Activated CD4-positive, alpha-beta T cell treated with anti-CD3 and anti-CD28 coated beads, Interleukin-2, Interleukin-4, amounts not matched to agents 100 ng/mL and 50 ng/mL, durations not matched to agents 16 hours and 8 hours (primary cell): ENCODE measurements around the gene SLC15A2.
"Not testable (repeated sequence)": the region's sequence is repeated elsewhere in the genome, so short reads cannot be mapped to it uniquely, and the experiment has no call there.

Experiments used
- DNase-seq: peaks from one replicate; pipeline ENCODE4 v3.0.0-alpha.2; 2020; ENCODE audit warnings: low spot score

Gene SLC15A2

DNA sequence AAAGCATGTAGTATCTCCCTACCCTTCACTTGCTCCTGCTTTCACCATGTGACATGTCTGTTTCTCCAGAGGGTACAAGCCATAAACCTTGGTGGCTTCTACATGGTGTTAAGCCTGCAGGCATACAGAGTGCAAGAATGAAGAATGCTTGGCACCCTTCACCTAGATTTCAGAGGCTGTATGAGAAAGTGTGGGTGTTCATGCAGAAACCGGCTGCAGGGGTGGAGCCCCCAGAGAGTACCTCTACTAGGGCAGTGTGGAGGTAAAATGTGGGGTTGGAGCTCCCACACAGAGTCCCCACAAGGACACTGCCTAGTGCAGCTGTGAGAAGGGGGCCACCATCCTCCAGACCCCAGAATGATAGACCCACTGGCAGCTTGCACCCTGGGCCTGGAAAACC is 32.2 kb downstream of the SLC15A2 start:
- no peak for DNase-seq

DNA sequence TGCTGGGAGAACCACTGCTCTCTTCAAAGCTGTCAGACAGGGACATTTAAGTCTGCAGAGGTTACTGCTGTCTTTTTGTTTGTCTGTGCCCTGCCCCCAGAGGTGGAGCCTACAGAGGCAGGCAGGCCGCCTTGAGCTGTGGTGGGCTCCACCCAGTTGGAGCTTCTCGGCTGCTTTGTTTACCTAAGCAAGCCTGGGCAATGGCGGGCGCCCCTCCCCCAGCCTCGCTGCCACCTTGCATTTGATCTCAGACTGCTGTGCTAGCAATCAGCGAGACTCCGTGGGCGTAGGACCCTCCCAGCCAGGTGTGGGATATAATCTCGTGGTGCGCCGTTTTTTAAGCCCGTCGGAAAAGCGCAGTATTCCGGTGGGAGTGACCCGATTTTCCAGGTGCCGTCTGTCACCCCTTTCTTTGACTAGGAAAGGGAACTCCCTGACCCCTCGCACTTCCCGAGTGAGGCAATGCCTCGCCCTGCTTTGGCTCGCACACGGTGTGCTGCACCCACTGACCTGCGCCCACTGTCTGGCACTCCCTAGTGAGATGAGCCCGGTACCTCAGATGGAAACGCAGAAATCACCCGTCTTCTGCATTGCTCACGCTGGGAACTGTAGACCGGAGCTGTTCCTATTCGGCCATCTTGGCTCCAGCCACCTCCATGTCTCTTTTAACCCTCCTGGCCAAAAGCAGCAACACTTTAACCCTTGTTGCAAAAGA is 44.1 kb downstream of the SLC15A2 start:
- DNase-seq: not testable (repeated sequence)

DNA sequence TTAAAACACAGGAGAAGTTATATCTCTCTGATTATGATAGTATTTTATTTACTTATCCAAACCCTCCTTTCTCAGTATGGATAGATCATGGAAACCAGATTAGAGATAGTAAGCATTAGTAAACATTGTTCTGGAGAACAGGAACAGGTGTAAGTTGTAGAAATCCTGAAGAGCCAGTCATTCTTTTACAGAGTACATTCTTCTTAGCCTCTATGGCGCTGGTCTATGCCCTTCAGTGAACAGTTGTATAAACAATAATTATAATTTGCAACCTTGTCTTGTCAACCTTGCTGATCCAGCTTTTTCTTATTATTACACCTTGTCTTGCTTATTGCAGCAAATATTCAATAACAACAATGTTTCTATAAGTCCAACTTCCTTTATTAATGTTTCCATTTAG is 47.4 kb downstream of the SLC15A2 start:
- no peak for DNase-seq

DNA sequence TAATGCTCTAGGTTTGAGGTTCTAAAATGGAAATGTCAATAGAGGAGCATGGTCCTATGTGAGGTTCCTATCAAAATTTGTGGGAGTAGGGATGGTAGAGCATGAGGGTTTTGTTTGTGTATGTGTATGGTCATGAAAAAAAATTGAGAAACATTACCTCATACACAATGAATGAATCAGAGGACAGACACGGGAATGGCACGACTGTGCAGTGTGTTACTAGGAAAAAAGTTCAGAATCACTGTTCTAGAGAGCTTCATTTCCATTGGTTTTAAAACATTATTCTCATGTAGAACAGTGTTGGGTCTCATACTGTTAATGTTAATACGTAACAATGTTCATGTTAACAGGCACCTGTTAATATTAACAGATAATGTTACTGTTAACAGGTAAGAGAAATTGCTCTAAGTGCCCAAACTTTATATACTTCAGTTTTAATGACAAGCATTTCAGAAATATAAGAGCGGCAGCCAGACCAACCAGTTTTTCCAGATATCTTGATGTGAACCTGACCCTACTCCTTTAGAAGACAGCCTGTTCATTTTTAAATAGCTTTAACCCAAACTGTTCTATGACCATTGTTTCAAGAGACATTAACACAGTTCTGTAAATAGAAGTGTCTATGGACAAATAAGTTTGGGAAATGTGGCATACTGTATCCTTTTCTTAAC is 48.0 kb downstream of the SLC15A2 start:
- no peak for DNase-seq

DNA sequence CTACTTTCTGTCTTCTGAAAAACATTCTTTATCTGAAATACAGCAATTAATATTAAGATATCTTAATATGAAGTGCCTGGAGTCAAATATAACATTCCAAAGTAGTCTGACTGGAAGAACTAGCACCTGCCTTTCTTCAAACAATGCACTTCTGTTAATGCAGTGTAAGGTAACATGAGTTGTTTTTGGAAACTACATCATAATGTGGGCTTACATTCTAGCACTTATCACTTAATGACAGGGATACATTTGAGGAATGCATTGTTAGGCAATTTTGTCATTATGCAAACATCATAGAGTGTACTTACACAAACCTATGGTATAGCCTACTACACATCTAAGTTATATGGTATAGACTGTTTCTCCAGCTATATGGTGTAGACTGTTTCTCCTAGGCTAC is 49.2 kb downstream of the SLC15A2 start:
- DNase-seq: no peak

DNA sequence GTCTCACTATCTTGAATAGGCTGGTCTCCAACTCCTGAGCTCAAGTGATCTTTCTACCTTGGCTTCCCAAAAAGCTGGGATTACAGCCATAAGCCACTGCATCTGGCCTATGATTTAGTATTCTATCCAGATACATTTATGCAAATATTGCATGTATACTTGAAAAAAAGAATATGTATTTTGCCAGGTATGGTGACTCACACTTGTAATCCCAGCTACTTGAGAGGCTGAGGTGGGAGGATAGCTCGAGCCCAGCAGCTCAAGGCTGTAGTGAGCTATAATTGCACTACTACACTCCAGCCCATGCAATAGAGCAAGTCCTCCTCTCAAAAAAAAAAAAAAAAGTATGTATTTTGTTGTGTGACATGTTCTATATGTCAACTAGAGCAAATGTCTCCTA is 54.4 kb downstream of the SLC15A2 start:
- no peak for DNase-seq

DNA sequence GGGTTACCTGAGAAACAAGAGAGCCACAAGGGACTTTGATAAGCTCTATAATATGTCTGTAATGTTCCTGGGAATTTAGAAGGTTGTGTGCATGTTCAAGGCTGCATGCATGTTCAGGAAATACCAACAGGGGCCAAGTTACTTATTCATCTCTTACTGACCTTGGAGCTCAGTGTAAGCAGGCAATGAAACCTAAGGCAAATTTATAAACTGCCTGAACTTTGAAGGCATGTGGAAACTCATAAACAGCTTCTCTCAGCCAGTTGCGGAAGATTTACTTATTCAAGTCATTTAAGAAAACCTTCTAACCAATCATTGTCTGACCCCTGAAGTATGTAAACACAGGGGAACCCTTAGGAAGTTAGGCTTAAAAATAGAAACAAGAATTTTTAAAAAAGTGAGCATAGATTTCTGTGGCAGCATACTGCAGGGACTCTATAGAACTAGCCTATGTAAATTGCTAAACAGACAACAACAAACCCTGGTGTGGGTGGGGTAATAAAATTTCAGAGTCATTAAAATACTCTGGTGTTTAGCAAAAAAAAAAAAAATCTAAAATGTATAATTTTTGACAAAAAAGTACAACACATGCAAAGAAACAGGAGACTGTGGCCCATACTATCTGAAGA is 57.2 kb downstream of the SLC15A2 start:
- DNase-seq: no peak

DNA sequence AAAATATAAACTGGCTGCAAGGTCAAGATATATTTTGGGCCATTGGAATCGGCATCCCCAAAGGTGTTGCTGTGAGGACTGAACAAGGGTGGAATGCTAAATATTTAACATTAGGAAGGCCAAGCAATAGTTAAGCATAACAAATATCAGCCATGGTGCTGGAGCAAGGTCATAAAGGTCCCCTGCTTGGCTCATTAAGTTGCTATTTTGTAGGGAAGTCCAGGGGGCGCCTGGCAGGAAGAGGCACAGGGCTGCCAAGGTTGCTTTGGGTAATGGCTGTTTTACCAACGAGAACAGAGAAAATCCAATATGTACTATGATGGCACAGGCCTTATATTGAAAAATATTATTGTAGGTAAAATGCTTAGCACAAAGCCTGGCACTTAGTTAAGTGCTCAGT is 62.2 kb downstream of the SLC15A2 start:
- no peak for DNase-seq

DNA sequence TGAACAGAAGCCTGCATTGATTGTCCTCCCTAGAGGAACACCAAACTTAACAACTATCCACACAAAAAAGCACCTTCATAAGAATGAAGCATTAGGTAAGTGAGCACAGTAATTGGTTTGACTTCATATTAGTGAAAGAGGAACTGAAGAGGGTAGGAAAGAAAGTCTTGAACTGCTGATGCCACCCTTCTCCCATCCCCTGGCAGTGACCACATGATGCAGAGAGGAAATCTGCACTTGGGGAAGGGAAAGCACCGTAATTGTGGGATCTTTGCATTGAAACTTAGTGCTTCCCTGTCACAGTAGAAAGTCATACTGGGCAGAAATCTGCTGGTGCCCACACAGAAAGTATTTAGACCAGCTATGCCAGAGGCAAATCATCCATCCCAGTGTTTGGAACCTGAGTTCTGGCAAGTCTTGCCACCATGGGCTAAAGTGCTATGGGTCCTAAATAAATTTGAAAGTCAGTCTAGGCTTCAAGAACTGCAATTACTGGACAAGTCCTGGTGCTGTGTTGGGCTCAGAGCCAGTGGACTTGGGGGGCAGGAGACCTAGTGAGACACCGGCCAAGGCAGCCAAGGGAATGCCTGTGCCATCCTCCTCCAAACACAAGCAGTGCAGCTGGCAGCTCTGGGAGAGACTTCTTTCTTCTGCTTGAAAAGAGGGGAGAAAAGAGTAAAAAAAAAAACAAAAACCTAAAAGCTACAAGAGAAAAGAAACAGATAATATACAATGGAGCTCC is 63.6 kb downstream of the SLC15A2 start:
- no peak for DNase-seq

DNA sequence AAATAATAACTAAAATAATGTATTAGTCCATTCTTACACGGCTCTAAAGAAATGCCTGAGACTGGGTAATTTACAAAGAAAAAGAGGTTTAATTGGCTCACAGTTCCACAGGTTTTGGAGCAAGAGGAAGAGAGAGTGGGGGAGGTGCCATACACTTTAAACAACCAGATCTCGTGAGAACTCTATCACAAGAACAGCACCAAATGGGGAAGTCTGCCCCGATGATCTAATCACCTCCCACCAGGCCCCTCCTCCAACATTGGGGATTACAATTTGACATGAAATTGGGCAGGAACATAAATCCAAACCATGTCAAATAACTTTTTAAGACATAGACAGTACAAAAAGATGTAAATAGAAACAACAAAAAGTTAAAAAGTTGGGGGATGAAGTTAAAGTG is 64.6 kb downstream of the SLC15A2 start:
- no peak for DNase-seq

DNA sequence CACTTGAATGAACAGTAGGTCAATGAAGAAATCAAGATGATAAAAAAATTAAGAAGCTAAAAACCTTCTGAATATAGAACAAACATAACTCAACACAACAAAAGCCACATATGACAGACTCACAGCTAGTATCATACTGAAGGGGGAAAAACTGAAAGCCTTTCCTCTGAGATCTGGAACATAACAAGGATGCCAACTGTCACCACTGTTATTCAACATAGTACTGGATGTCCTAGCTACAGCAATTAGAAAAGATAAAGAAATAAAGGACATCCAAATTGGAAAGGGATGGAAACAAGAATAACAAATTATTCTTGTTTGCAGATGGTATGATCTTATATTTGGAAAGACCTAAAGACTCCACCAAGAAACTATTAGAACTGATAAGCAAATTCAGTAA is 67.1 kb downstream of the SLC15A2 start:
- DNase-seq: no peak

DNA sequence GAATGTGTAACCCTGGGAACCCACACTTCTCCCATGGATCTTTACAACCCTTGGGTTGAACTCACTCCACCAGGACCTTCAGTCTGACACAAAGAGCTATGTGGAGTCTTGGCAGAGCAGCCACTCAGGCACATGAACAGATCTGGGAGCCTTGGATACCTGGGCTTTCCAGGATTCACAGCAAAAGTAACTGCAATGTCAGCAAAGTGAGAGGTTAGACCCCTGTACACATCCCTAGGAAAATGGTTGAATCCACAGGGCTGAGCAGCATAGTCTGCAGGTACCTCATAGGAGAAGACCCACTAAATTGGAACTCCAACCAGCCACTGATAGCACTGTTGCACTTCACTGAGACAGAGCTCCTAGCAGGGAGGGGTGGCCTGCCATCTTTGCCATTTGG is 68.2 kb downstream of the SLC15A2 start:
- DNase-seq: no peak

DNA sequence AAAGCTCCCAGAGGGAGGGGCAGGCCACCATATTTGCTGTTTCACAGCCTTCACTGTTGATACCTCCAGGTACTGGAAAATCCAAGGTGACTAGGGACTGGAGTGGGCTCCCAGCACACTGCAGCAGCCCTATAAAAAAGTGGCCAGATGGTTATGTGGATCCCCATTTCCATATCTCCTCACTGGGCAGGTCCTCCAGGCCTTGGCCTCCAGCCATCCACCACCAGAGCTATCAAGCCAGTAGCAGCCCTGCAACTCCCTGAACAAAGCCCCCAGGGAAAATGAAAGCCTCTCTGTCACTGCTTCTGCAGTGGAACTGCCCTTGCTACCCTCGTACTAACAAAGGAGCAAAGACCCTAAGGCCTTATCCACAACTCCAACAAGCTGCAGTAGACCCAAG is 69.4 kb downstream of the SLC15A2 start:
- DNase-seq: no peak

DNA sequence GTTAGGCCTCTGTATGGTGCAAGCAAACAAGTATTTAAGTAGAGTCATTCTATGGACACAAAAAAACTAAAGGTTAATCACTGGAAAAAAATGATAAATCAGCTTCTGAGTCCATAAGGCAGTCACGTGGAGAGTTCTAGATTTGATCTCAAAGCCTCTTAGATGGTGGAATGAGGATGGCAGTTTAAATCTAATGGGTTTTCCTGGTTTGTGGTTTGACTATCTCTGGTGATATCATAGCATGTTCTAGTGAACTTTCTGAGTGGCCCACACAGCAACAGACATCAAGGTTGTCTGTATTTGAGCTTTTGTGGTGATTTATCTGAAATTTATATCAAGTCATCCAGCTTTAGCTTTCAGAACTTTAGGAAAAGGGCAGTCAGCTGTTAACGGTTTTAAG is 75.4 kb downstream of the SLC15A2 start:
- DNase-seq: no peak

DNA sequence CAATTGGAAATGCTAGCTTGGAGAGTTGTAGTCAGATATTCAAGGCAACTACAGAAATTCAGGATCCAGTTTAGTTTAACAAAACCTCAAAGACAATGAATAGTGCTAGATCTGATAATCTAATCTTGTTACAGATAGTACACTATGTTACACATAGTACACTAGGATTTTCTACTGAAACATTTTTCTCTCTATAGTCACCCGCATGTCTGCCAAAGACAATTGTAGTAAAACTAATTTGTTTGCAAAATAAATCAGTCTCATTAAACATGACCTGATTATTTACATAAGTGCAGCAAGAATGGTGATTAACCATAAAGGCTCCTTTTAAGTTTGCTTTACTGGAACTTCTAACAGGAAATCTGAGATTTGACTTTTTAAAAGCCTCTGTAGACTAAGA is 75.8 kb downstream of the SLC15A2 start:
- DNase-seq: no peak

DNA sequence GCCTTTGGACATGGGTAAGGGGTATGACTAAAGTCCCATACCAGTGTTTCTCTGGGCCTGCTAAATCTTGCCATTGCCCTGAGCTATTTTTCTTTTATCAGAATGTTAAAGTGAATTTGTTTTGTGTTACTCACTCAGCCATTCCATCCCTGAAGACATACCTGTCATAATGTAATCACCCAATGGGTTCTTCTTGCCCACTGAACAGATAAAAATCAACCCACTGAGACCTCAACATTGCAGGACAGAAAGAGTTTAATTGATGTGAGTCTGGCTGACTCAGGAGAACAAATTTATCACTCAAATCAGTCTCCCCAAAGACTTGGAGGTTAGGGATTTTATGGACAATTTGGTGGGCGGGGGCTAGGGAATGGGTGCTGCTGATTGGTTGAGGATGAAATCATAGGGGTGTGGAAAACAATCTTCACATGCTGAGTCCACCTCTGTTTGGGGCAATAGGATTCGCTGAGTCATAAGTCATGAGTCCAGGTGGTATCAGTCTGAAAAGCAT is 80.5 kb downstream of the SLC15A2 start:
- no peak for DNase-seq

DNA sequence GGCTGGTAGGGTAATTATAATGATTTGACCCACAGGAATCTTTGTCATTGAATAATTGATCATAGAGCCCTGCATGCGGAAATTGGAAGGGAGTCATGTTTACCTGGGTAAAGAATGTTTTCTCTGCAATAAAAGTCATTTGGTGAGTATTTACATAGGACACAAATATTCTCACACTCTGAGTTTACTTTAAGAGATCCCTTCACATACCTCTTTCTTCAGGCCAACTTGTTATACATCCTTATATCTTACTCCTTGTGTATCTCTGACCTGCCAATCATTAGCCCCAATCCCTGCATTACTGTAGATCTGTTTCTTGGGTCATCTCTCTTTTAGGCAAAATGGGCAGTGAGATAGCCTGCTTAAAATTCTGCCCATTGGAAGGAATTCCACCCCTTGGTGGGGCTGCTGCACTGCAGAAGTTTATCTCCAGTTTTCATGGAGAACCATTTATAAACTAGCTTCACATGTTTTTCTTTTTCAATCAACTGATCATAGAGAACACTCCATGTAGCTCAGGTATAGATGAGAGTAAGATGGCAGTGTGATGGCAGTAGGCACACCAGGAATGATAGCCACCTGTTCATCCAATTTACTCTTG is 81.6 kb downstream of the SLC15A2 start:
- DNase-seq: no peak

DNA sequence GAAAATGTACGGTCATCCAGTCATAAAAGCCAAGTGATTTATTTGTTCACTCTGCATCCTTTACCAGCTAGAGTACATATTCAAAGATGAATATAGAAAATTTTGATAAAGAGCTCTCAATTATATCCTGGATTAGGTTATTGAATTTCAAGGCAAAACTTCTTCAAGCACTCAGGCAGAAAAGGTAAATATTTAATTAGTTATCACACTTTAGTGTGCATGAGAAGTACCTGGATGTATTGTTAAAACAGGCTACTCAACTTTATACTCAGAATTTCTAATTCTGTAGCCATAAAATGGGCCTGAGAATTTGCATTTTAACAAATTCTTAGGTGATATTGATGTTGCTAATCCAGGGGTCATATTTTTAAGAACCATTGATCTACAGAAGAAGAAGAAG is 82.5 kb downstream of the SLC15A2 start:
- no peak for DNase-seq

DNA sequence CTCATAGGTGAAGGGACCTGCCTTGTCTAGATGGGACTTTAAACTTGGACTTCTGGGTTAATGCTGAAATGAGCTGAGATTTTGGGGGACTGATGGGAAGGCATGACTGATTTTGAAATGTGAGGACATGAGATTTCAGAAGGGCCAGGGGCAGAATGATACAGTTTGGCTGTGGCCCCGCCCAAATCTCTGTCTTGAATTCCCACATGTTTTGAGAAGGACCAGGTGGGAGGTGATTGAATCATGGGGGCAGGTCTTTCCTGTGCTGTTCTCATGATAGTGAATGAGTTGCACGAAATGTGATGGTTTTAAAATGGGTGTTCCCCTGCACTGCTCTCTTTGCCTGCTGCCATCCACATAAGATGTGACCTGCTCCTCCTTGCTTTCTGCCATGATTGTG is 85.0 kb downstream of the SLC15A2 start:
- DNase-seq: no peak

DNA sequence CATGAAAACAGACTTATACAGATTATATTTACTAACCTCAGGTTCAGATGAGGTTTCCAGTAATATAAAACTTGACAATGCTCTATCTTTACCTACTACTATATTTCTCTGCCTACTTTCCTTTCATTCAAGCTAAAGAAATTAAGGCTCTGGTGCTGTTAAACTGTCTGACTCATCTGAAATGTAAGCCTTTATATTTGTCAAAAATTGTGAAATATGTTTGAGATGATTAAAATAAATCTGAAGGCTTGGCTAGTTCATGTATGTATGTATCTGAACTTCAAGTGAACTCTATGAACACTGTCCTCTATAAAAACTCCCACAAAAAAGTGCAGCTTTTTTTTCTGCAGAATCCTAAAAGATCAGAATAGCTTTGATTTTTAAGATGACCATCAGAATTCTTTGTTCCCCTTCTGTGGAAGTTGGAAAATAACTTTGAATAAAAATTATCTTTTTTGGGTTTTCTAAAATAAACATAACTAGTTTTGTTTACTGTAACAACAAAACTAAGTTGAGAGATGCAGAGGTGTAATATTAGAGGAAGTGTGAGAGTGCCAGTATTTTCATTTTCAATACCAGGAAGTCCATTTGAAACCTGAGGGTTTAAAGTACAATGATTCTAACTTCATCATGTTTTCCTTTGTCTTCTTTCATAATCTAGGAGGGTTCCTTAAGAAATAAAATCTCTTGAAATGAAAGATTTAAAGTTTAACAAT is 85.7 kb downstream of the SLC15A2 start:
- no peak for DNase-seq

DNA sequence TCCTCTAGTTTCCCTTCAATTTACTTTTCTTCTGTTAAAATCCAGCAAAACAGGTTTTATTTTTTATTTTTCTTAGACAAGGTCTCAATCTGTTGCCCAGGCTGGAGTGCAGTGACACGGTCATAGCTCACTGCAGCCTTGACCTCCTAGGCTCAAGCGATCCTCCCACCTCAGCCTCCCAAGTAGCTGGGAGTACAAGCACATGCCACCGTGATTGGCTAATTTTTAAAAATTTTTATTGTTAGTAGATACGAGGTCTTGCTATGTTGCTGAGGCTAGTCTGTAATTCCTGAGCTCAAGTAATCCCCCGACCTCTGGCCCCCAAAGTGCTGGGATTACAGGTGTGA is 86.2 kb downstream of the SLC15A2 start:
- DNase-seq: no peak

DNA sequence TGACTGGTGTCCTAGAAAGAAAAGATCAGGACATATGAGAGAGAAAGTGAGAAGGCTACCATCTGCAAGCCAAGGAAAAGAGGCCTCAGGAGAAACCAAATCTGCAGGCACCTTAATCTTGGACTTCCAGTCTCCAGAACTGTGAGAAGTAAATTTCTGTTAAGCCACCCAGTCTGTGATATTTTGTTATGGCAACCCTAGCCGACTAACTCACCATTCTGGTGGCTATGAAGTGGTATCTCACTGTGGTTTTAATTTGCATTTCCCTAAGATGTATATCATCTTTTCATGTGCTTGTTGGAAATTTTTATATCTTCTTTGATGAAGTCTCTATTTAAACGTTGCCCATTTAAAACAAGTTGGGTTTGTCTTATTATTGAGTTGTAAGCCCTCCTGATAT is 87.3 kb downstream of the SLC15A2 start:
- no peak for DNase-seq
